ENCODE data around the gene ARHGEF39. TPM values are rescaled to one million over a fixed set of nuclear protein-coding genes. Genes with fewer than 3 reads are reported as not detected.
A peak's percentile ranks its signal among the peaks of the same experiment; 100 is the strongest.

Gene ARHGEF39
- total and polyA plus RNA-seq, 7 experiments from 2014 or later = 0.11 to 10.4 (median 0.44) TPM; not detected in 2

DNA sequence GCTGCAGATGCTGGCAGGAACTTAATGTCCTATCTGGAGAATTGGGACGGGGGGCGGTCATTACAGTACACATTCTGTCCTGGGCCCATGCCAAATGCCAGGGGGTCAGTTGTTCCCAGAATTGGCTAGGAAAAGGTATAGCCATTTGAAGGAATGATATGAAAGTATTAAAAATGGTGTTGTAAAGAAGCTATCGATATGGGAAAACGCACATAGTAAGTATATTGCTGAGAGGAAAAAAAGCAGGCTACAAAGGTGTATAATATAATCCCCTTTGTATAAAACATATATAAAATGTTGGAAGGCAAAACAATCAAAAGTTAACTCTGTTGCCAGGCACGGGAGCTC, 450 bp upstream of the ARHGEF39 start:
- no peaks in the 10 kb centered on the region for H3K9me3 ChIP-seq (ENCODE audit: control insufficient read depth in 2 of 3, low read length in 3 of 3)
- Mint-ChIP-seq H3K4me1 (peaks cover 33 to 60% (median 57%) of the 10 kb centered on the region in 7 donors), H3K27me3 (no peaks in the 10 kb centered on the region), H3K4me3 (peak overlapping the region; percentile 82 to 94 (median 87)), H3K36me3 (peaks cover 0 to 15% (median 6%) of the 10 kb centered on the region in 5 donors), H3K9me3 (peaks cover 0 to 8% (median 0%) of the 10 kb centered on the region in 11 donors), H3K27ac (peak overlapping the region; percentile 38 to 84 (median 76))
- intact Hi-C loops (cut with micrococcal nuclease) = loop anchor here (1.0 to 2.0 kb wide), 2 partner anchors 8 to 19 kb away; no protein-coding TSS in a partner anchor
- ChIA-PET POLR2A (interaction anchor here (0.5 to 11.8 kb wide), 9 partner anchors 8 to 1010 kb away, joined by 3 to 264 read pairs (median 4); partner anchors contain the start of genes CA9, CREB3, SIT1 and TLN1), CTCF (interaction anchor here (0.9 to 2.4 kb wide), 8 partner anchors 18 to 161 kb away, joined by 3 to 9 read pairs (median 4); no protein-coding TSS in a partner anchor)
- DNase-seq (no peak), ATAC-seq (no peak)
- H3K4me3 ChIP-seq (ENCODE audit: low read length) = peak overlapping the region; percentile 69
- peaks cover 23 to 24% of the 10 kb centered on the region in 2 donors for H3K4me1 ChIP-seq (ENCODE audit: control insufficient read depth in 2 of 2, insufficient read depth in 2 of 2, low read length in 2 of 2)
- no peaks in the 10 kb centered on the region for H3K27me3 ChIP-seq (ENCODE audit: control insufficient read depth in 2 of 2, insufficient read depth in 2 of 2, low read length in 2 of 2)
- peaks cover 0 to 8% (median 5%) of the 10 kb centered on the region in 3 experiments for H3K36me3 ChIP-seq (ENCODE audit: control insufficient read depth in 2 of 3, insufficient read depth in 3 of 3, low read length in 3 of 3)
- H3K27ac ChIP-seq (ENCODE audit: low read depth, low read length) = peak overlapping the region; percentile 54

DNA sequence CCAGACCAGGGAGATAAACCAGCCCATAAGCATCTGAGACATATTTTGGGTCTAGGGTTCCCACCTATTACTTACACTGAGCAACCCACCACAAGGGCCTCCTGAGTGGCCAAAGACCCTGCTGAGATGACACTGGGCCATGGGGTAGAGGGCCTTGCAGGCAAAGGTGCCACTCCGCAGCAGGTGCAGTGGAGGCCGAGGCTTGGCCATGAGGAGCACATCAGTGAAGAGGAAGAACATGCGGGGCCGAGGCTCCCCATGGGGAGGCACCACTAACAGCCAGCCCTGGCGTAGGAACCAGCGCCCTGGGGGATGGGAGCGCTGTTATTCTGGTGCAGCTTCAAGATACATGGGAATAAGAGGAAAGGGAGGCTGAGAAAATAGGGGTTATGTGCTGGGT, 2.6 kb downstream of the ARHGEF39 start:
- DNase-seq (no peak), ATAC-seq (no peak)
- peaks cover 0 to 28% (median 16%) of the 10 kb centered on the region in 5 donors for H3K36me3 Mint-ChIP-seq
- H3K27me3 ChIP-seq (ENCODE audit: control insufficient read depth in 2 of 2, insufficient read depth in 2 of 2, low read length in 2 of 2) = no peaks in the 10 kb centered on the region
- peak overlapping the region; percentile 49 to 100 (median 80) for H3K27ac Mint-ChIP-seq
- H3K9me3 Mint-ChIP-seq = peaks cover 0 to 11% (median 0%) of the 10 kb centered on the region in 11 donors
- peak overlapping the region; percentile 50 for H3K27ac ChIP-seq (ENCODE audit: low read depth, low read length)
- POLR2A ChIA-PET = interaction anchor here (0.9 to 11.8 kb wide), 6 partner anchors 9 to 68 kb away, joined by 3 to 264 read pairs (median 4); partner anchors contain the start of gene SIT1
- peaks cover 48 to 86% (median 80%) of the 10 kb centered on the region in 7 donors for H3K4me1 Mint-ChIP-seq
- H3K36me3 ChIP-seq (ENCODE audit: control insufficient read depth in 2 of 3, insufficient read depth in 3 of 3, low read length in 3 of 3) = peaks cover 0 to 12% (median 9%) of the 10 kb centered on the region in 3 experiments
- intact Hi-C loops (cut with micrococcal nuclease) = no loop called here
- H3K27me3 Mint-ChIP-seq = peaks cover 0 to 6% (median 0%) of the 10 kb centered on the region in 5 donors
- H3K9me3 ChIP-seq (ENCODE audit: control insufficient read depth in 2 of 3, low read length in 3 of 3) = no peaks in the 10 kb centered on the region
- H3K4me3 Mint-ChIP-seq = peak overlapping the region in 9 of 10 donors; percentile 37 to 84 (median 73)
- CTCF ChIA-PET = interaction anchor here (1.1 to 10.2 kb wide), 7 partner anchors 13 to 66 kb away, joined by 3 to 107 read pairs (median 7); partner anchors contain the start of genes CD72 and SIT1
- peak overlapping the region; percentile 40 for H3K4me3 ChIP-seq (ENCODE audit: low read length)
- peaks cover 39 to 43% of the 10 kb centered on the region in 2 donors for H3K4me1 ChIP-seq (ENCODE audit: control insufficient read depth in 2 of 2, insufficient read depth in 2 of 2, low read length in 2 of 2)

DNA sequence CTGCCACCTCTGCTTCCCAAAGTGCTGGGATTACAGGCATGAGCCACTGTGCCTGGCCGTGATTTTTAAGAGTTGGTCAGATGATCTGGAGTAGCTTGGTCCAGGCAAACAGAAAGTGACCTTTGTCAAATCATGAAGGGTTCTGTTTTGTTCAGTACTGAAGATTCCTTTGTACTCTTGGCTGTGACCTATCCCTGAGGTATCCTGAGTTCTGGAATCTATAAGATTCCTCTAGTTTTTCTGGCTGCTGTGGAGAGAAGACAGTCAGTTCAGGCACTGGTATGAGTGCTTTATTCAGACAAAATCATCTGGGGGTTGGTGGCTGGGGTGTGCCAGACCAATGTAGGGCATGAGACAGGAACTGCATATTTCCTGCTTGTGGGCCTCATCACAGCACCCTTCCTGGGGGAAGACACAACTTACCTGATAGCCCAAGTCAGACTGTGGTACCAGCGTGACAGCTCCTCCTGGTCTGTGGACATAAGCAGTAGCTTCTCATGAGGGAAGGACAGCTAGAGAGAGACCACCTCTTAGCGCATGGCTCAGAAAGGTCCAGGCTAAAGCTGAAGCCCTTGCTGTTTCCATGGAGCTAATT, 3.1 kb downstream of the ARHGEF39 start:
- H3K4me1 ChIP-seq (ENCODE audit: control insufficient read depth in 2 of 2, insufficient read depth in 2 of 2, low read length in 2 of 2) = peaks cover 39 to 49% of the 10 kb centered on the region in 2 donors
- Mint-ChIP-seq H3K27me3 (peaks cover 0 to 6% (median 0%) of the 10 kb centered on the region in 5 donors), H3K4me3 (peak overlapping the region; percentile 65 to 84 (median 73)), H3K36me3 (peaks cover 0 to 28% (median 16%) of the 10 kb centered on the region in 5 donors), H3K27ac (peak overlapping the region; percentile 56 to 100 (median 80)), H3K9me3 (peaks cover 0 to 13% (median 0%) of the 10 kb centered on the region in 11 donors), H3K4me1 (peaks cover 52 to 92% (median 86%) of the 10 kb centered on the region in 7 donors)
- ChIA-PET POLR2A (interaction anchor here (0.7 to 11.8 kb wide), 7 partner anchors 9 to 69 kb away, joined by 3 to 264 read pairs (median 4); partner anchors contain the start of gene SIT1), CTCF (interaction anchor here (1.1 to 10.2 kb wide), 6 partner anchors 15 to 67 kb away, joined by 3 to 107 read pairs (median 42); partner anchors contain the start of genes CD72 and SIT1)
- intact Hi-C loops (cut with micrococcal nuclease) = no loop called here
- peak overlapping the region; percentile 50 for H3K27ac ChIP-seq (ENCODE audit: low read depth, low read length)
- no peaks in the 10 kb centered on the region for H3K9me3 ChIP-seq (ENCODE audit: control insufficient read depth in 2 of 3, low read length in 3 of 3)
- no peaks in the 10 kb centered on the region for H3K27me3 ChIP-seq (ENCODE audit: control insufficient read depth in 2 of 2, insufficient read depth in 2 of 2, low read length in 2 of 2)
- DNase-seq = peak in 4 of 9 donors; percentile 14 to 38 (median 34)
- H3K4me3 ChIP-seq (ENCODE audit: low read length) = peak overlapping the region; percentile 40
- H3K36me3 ChIP-seq (ENCODE audit: control insufficient read depth in 2 of 3, insufficient read depth in 3 of 3, low read length in 3 of 3) = peaks cover 0 to 12% (median 9%) of the 10 kb centered on the region in 3 experiments
- ATAC-seq = no peak

DNA sequence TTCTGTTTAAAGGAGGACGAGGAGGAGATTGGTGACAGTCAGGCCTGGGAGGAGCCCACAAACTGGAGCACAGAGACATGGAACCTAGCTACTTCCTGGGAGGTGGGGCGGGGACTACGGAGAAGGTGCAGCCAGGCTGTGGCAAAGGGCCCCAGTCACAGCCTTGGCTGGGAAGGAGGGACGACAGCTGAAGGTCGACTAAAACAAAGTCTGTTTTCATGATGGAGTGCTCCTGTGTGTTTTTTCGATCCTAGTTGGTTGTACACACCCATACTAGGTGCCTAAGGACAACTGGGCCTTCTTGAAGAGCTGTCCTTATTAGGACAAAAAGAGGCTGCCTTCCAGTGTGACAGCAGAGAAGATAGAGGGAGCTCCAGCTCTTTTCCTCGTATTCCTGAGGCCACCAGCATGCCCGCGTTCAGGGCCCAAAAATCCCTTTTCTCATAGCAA, 4.0 kb downstream of the ARHGEF39 start:
- CTCF ChIA-PET = interaction anchor here (1.1 to 10.2 kb wide), 10 partner anchors 14 to 166 kb away, joined by 3 to 107 read pairs (median 6); partner anchors contain the start of genes CD72, CREB3, SIT1 and TESK1
- intact Hi-C loops (cut with micrococcal nuclease) = no loop called here
- H3K27ac ChIP-seq (ENCODE audit: low read depth, low read length) = peak overlapping the region; percentile 99
- H3K9me3 ChIP-seq (ENCODE audit: control insufficient read depth in 2 of 3, low read length in 3 of 3) = no peaks in the 10 kb centered on the region
- POLR2A ChIA-PET = interaction anchor here (0.6 to 11.8 kb wide), 10 partner anchors 10 to 88 kb away, joined by 3 to 264 read pairs (median 4); partner anchors contain the start of genes CREB3, GBA2, RGP1 and SIT1
- peaks cover 39 to 49% of the 10 kb centered on the region in 2 donors for H3K4me1 ChIP-seq (ENCODE audit: control insufficient read depth in 2 of 2, insufficient read depth in 2 of 2, low read length in 2 of 2)
- no peaks in the 10 kb centered on the region for H3K27me3 ChIP-seq (ENCODE audit: control insufficient read depth in 2 of 2, insufficient read depth in 2 of 2, low read length in 2 of 2)
- H3K36me3 Mint-ChIP-seq = peaks cover 0 to 25% (median 16%) of the 10 kb centered on the region in 5 donors
- H3K9me3 Mint-ChIP-seq = peaks cover 0 to 13% (median 0%) of the 10 kb centered on the region in 11 donors
- H3K36me3 ChIP-seq (ENCODE audit: control insufficient read depth in 2 of 3, insufficient read depth in 3 of 3, low read length in 3 of 3) = peaks cover 0 to 12% (median 9%) of the 10 kb centered on the region in 3 experiments
- ATAC-seq = no peak
- H3K27me3 Mint-ChIP-seq = peaks cover 0 to 6% (median 0%) of the 10 kb centered on the region in 5 donors
- H3K4me3 Mint-ChIP-seq = peak overlapping the region; percentile 23 to 93 (median 49)
- no peak for DNase-seq
- H3K27ac Mint-ChIP-seq = peak overlapping the region; percentile 30 to 100 (median 69)
- H3K4me1 Mint-ChIP-seq = peaks cover 57 to 93% (median 87%) of the 10 kb centered on the region in 7 donors
- peak overlapping the region; percentile 21 for H3K4me3 ChIP-seq (ENCODE audit: low read length)

DNA sequence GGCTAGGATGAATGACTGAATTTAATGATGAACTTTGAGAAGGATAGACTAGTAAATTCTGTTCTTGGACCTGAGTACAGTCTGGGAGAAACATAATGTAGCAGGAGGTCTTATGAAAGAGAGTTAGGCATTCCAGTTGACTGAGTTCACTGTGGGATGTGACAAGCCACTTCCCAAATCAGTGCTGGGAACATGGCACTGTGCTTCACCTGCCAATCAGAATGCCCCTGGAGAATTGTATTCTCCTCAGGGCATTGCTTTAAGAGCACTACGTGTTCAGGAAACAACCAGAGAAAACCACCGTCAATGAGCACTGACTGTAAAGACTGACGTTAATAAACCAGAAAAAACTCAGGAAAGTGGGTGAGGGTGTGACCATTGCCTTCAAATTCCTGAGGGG, 5.7 kb downstream of the ARHGEF39 start:
- POLR2A ChIA-PET = interaction anchor here (1.0 to 11.8 kb wide), 8 partner anchors 12 to 76 kb away, joined by 3 to 264 read pairs (median 9); partner anchors contain the start of genes CREB3, SIT1, TLN1 and TPM2
- ATAC-seq (no peak), DNase-seq (no peak)
- Histone ChIP-seq H3K27ac (ENCODE audit: low read depth, low read length) (peak overlapping the region; percentile 99), H3K27me3 (ENCODE audit: control insufficient read depth in 2 of 2, insufficient read depth in 2 of 2, low read length in 2 of 2) (no peaks in the 10 kb centered on the region), H3K4me1 (ENCODE audit: control insufficient read depth in 2 of 2, insufficient read depth in 2 of 2, low read length in 2 of 2) (peaks cover 39 to 49% of the 10 kb centered on the region in 2 donors), H3K9me3 (ENCODE audit: control insufficient read depth in 2 of 3, low read length in 3 of 3) (no peaks in the 10 kb centered on the region), H3K36me3 (ENCODE audit: control insufficient read depth in 2 of 3, insufficient read depth in 3 of 3, low read length in 3 of 3) (peaks cover 0 to 12% (median 9%) of the 10 kb centered on the region in 3 experiments), H3K4me3 (ENCODE audit: low read length) (peak overlapping the region; percentile 94)
- peaks cover 0 to 6% (median 0%) of the 10 kb centered on the region in 5 donors for H3K27me3 Mint-ChIP-seq
- H3K4me3 Mint-ChIP-seq = peak overlapping the region; percentile 78 to 95 (median 90)
- CTCF ChIA-PET = interaction anchor here (0.8 to 10.2 kb wide), 11 partner anchors 10 to 97 kb away, joined by 3 to 107 read pairs (median 15); partner anchors contain the start of genes CD72, CREB3, SIT1 and TESK1
- H3K36me3 Mint-ChIP-seq = peaks cover 0 to 25% (median 16%) of the 10 kb centered on the region in 5 donors
- H3K27ac Mint-ChIP-seq = peak overlapping the region; percentile 88 to 100 (median 98)
- intact Hi-C loops (cut with micrococcal nuclease) = loop anchor here in 1 of 2 donors (2.0 to 5.0 kb wide), 2 partner anchors 37 to 547 kb away; no protein-coding TSS in a partner anchor
- H3K9me3 Mint-ChIP-seq = peaks cover 0 to 13% (median 0%) of the 10 kb centered on the region in 11 donors
- H3K4me1 Mint-ChIP-seq = peaks cover 52 to 86% (median 82%) of the 10 kb centered on the region in 7 donors

DNA sequence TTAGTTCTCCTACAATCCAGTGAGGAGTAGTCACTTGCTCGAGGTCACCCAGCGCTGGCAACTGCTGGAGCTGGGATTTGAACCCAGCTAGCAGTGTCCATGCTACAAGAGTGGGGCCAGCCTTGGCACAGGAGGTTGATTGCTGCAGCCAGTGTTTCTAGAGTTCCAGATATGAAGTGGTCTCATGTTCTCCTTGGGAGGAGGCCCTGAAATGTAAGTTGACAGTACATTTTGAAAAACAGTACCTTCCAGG, 6.1 kb downstream of the ARHGEF39 start:
- no peak for ATAC-seq
- intact Hi-C loops (cut with micrococcal nuclease) = loop anchor here (1.0 to 5.0 kb wide), 13 partner anchors 13 to 547 kb away; partner anchors contain the start of genes CREB3 (in 1 of the 2), GBA2 (in 1 of the 2), HINT2 (in 1 of the 2) and RGP1 (in 1 of the 2)
- Mint-ChIP-seq H3K4me3 (peak overlapping the region; percentile 78 to 95 (median 90)), H3K27me3 (peaks cover 0 to 6% (median 0%) of the 10 kb centered on the region in 5 donors), H3K9me3 (peaks cover 0 to 13% (median 0%) of the 10 kb centered on the region in 11 donors), H3K36me3 (peaks cover 0 to 25% (median 16%) of the 10 kb centered on the region in 5 donors), H3K4me1 (peaks cover 52 to 86% (median 81%) of the 10 kb centered on the region in 7 donors), H3K27ac (peak overlapping the region; percentile 88 to 100 (median 98))
- Histone ChIP-seq H3K27me3 (ENCODE audit: control insufficient read depth in 2 of 2, insufficient read depth in 2 of 2, low read length in 2 of 2) (no peaks in the 10 kb centered on the region), H3K4me1 (ENCODE audit: control insufficient read depth in 2 of 2, insufficient read depth in 2 of 2, low read length in 2 of 2) (peaks cover 39 to 49% of the 10 kb centered on the region in 2 donors), H3K36me3 (ENCODE audit: control insufficient read depth in 2 of 3, insufficient read depth in 3 of 3, low read length in 3 of 3) (peaks cover 0 to 12% (median 9%) of the 10 kb centered on the region in 3 experiments), H3K4me3 (ENCODE audit: low read length) (peak overlapping the region; percentile 94), H3K9me3 (ENCODE audit: control insufficient read depth in 2 of 3, low read length in 3 of 3) (no peaks in the 10 kb centered on the region), H3K27ac (ENCODE audit: low read depth, low read length) (peak overlapping the region; percentile 99)
- POLR2A ChIA-PET = interaction anchor here (1.0 to 11.8 kb wide), 11 partner anchors 11 to 586 kb away, joined by 3 to 264 read pairs (median 6); partner anchors contain the start of genes CREB3, GBA2, RGP1 and SIT1
- CTCF ChIA-PET = interaction anchor here (0.8 to 10.2 kb wide), 14 partner anchors 10 to 117 kb away, joined by 3 to 107 read pairs (median 7); partner anchors contain the start of genes CD72, CREB3, SIT1 and TESK1
- DNase-seq = no peak

Measured in naive thymus-derived CD4-positive, alpha-beta T cell (primary cell).